Lung (tissue), 12 donors: ENCODE data around the gene WNK1. TPM values are rescaled to one million over a fixed set of nuclear protein-coding genes. Genes with fewer than 3 reads are reported as not detected.

ENCODE experiments used
- ATAC-seq: fragments of 200-7000 bp; cut with Tn5 transposase; one replicate; pipeline ENCODE4 v1.9.1; 2020; ENCODE audit warnings: moderate number of reproducible peaks; ENCODE audit not compliant: insufficient read depth, low FRiP score
- DNase-seq, 3 donors: peaks; one replicate each; pipeline ENCODE4 v3.0.0-alpha.2; 2013 to 2017
- H3K27ac ChIP-seq, 2 donors: one replicate each; pipeline ENCODE4 v1.5.1; 2013; ENCODE audit warnings: mild to moderate bottlenecking in 2 of 2, moderate library complexity in 2 of 2, control low read depth in 1 of 2, inconsistent platforms in 1 of 2, low read depth in 1 of 2, low read length in 1 of 2
- H3K27me3 ChIP-seq, 3 donors: one replicate each; pipeline ENCODE4 v1.5.1; 2013; ENCODE audit warnings: low read length in 2 of 3; ENCODE audit not compliant: control insufficient read depth in 3 of 3, insufficient read depth in 3 of 3
- H3K36me3 ChIP-seq, 4 donors: one replicate each; pipeline ENCODE4 v1.5.1; 2013; ENCODE audit warnings: low read length in 4 of 4, mild to moderate bottlenecking in 1 of 4, moderate library complexity in 1 of 4; ENCODE audit not compliant: control insufficient read depth in 4 of 4, insufficient read depth in 4 of 4
- H3K4me1 ChIP-seq, 5 donors: one replicate each; pipeline ENCODE4 v1.5.1; 2013; ENCODE audit warnings: low read length in 5 of 5, mild to moderate bottlenecking in 2 of 5, moderate library complexity in 1 of 5; ENCODE audit not compliant: control insufficient read depth in 5 of 5, insufficient read depth in 5 of 5
- H3K4me3 ChIP-seq: one replicate; pipeline ENCODE4 v1.5.1; 2013; ENCODE audit warnings: mild to moderate bottlenecking, control low read depth, moderate library complexity
- H3K9ac ChIP-seq, 2 donors: one replicate each; pipeline ENCODE4 v1.5.1; 2013; ENCODE audit warnings: low read length in 2 of 2, control low read depth in 1 of 2; ENCODE audit not compliant: insufficient read depth in 1 of 2
- H3K9me3 ChIP-seq, 4 donors: one replicate each; pipeline ENCODE4 v1.5.1; 2013; ENCODE audit warnings: low read length in 3 of 4, mild to moderate bottlenecking in 1 of 4, moderate library complexity in 1 of 4; ENCODE audit not compliant: control insufficient read depth in 4 of 4, insufficient read depth in 3 of 4
- CTCF ChIP-seq: IDR thresholded peaks from 2 replicates; pipeline ENCODE4 v1.5.1; 2012; ENCODE audit warnings: mild to moderate bottlenecking; ENCODE audit errors: control extremely low read depth, extremely low read depth
- WGBS, 2 donors: extraction: QIAGEN DNeasy Blood & Tissue Kit; methylation state at CpG; one replicate each; pipeline ENCODE4 v1.1.7; 2013; 5-methylcytosine and 5-hydroxymethylcytosine counted together
- polyA plus RNA-seq, 2 donors: library from polyadenylated mRNA; stranded (reverse); fragments of 200-250 nt; gene quantifications; one replicate each; pipeline ENCODE4 v1.2.1, GENCODE V29; 2013
- total RNA-seq, 2 donors: library from RNA; depleted of rRNA in 1 of 2; stranded (reverse); fragments of >200 nt in 1 of 2; gene quantifications; one replicate each; pipeline ENCODE4 v1.2.1, GENCODE V29; 2014 to 2021
- donor health status: control.
- donor health status: control.
- donor health status: Bipolar disorder and iron deficiency.
- donor health status: healthy.
- donor health status: DM: yes; HTN: yes; CAD: no.

The WNK1 gene
- total and polyA plus RNA-seq, 4 donors, result 23.1 to 269 (median 128) TPM

GRCh38 chr12:716506-716905, 35.9 kb upstream of the WNK1 start:
- 67 to 74% methylated on average over 4 of the region's 4 CpGs for WGBS, 2 donors
- ATAC-seq (no peak), DNase-seq (no peak)
- Histone ChIP-seq H3K9me3 (no peaks in the 10 kb centered on the region), H3K4me3 (no peak overlapping the region), H3K36me3 (no peaks in the 10 kb centered on the region), H3K9ac (no peak overlapping the region), H3K27ac (peak overlapping the region in 1 of 2 donors; percentile 88), H3K27me3 (no peaks in the 10 kb centered on the region), H3K4me1 (peaks cover 0 to 2% (median 0%) of the 10 kb centered on the region in 5 donors)
- TF ChIP-seq CTCF, result no peak

GRCh38 chr12:718756-719102, 33.6 kb upstream of the WNK1 start:
- ATAC-seq (no peak), DNase-seq (no peak)
- Histone ChIP-seq H3K4me1 (peaks cover 0 to 2% (median 0%) of the 10 kb centered on the region in 5 donors), H3K9ac (no peak overlapping the region), H3K9me3 (no peaks in the 10 kb centered on the region), H3K36me3 (no peaks in the 10 kb centered on the region), H3K4me3 (no peak overlapping the region), H3K27me3 (no peaks in the 10 kb centered on the region), H3K27ac (peak overlapping the region; percentile 32 to 88)
- no peak for TF ChIP-seq CTCF
- 80 to 88% methylated on average over 4 of the region's 4 CpGs for WGBS, 2 donors

- no peaks in the 10 kb centered on the region for H3K36me3 ChIP-seq
- no peak for DNase-seq
- H3K4me1 ChIP-seq, result peaks cover 0 to 2% (median 0%) of the 10 kb centered on the region in 5 donors
- H3K9me3 ChIP-seq, result no peaks in the 10 kb centered on the region
- no peaks in the 10 kb centered on the region for H3K27me3 ChIP-seq
- no peak overlapping the region for H3K4me3 ChIP-seq
- no peak for ATAC-seq
- peak overlapping the region in 1 of 2 donors; percentile 88 for H3K27ac ChIP-seq
- no peak for TF ChIP-seq CTCF
- no peak overlapping the region for H3K9ac ChIP-seq
- WGBS, 2 donors, result 92 to 93% methylated on average over 9 of the region's 9 CpGs
Observed at GRCh38 chr12:720231-720941, 32.0 kb upstream of the WNK1 start.
